AG04449 (cell line): ENCODE results near the gene AOPEP.

Experiments used
- CTCF ChIA-PET: fragments of 350-600 bp; formaldehyde crosslinking; extraction: SDS; loops from one replicate; lab custom pipeline; 2021; ENCODE audit warnings: antibody characterized with exemption; lab: Yijun Ruan, JAX
- POLR2A ChIA-PET: fragments of 400-600, 350-600 bp; formaldehyde crosslinking; extraction: SDS; loops from one replicate; lab custom pipeline; 2020; ENCODE audit warnings: antibody characterized with exemption, inconsistent platforms; lab: Yijun Ruan, JAX
- DNase-seq: peaks from one replicate; pipeline ENCODE4 v3.0.0-alpha.2; 2010; ENCODE audit warnings: low read depth, low spot score
- H3K4me3 ChIP-seq: 2 replicates; pipeline ENCODE4 v1.5.1; 2011; ENCODE audit warnings: low read depth, mild to moderate bottlenecking, control low read depth, low read length
- CTCF ChIP-seq: IDR thresholded peaks from one replicate; pipeline ENCODE4 v1.5.1; 2011; ENCODE audit warnings: mild to moderate bottlenecking, moderate library complexity, low read length, control low read depth, inconsistent platforms; ENCODE audit not compliant: insufficient read depth; ENCODE audit errors: missing control alignments

The AOPEP gene

DNA sequence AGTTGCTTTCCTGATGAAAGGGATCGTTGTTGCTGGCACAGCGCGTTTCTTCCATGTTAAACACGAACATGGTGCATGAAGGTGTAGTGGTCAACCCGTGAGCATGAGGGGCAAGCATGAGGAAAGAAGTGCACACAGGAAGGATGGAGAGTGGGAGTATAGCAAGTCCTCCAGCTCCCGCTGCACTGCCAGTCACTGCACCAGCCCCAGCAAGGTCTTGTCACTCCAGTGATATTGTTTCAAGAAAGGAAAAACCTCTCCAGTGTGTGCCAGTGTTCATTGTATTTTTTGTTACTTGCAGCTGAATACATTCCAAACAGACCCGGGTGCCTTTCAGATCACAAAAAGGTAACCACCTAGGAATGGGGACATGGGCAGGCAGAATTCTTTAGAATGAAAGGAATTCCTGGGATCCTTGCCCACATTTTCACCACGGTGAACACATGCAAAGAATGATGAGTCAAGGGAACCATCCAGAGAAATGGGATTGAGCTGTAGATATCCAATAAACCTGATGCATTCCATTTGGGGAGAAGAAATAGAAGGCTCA, 186.3 kb downstream of the AOPEP start:
- no peak for DNase-seq
- ChIA-PET POLR2A (interaction anchor here (0.6 to 1.5 kb wide), 6 partner anchors 9 to 100 kb away, joined by 3 to 18 read pairs (median 4); no protein-coding TSS in a partner anchor), CTCF (interaction anchor here (1.7 to 3.7 kb wide), 2 partner anchors 214 to 232 kb away, joined by 7 to 22 read pairs; no protein-coding TSS in a partner anchor)
- TF ChIP-seq CTCF = no peak
- no peak overlapping the region for H3K4me3 ChIP-seq

DNA sequence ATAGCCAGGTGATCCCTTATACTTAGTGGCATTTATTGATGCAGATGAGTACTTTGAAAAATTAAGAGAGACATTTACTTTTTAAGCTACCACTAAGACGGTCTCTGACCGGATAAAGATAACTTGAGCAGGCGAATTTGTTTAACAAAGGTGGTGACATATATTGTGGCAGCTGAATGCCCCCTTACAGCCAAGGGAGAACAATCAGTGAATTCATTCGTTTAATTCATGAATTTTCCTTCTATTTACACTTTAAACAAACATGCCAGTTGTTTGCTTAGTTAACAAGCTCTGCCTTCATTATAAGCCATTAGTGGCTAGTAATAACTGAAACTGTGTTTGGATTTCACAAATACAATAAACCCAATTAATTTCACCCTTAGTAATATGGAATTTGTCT, 187.1 kb downstream of the AOPEP start:
- POLR2A ChIA-PET = interaction anchor here (0.8 to 1.5 kb wide), 7 partner anchors 8 to 101 kb away, joined by 3 to 18 read pairs (median 5); no protein-coding TSS in a partner anchor
- no peak for DNase-seq
- CTCF ChIA-PET = interaction anchor here (0.9 to 3.7 kb wide), 6 partner anchors 9 to 233 kb away, joined by 3 to 22 read pairs (median 3); no protein-coding TSS in a partner anchor
- H3K4me3 ChIP-seq = no peak overlapping the region
- TF ChIP-seq CTCF = no peak

DNA sequence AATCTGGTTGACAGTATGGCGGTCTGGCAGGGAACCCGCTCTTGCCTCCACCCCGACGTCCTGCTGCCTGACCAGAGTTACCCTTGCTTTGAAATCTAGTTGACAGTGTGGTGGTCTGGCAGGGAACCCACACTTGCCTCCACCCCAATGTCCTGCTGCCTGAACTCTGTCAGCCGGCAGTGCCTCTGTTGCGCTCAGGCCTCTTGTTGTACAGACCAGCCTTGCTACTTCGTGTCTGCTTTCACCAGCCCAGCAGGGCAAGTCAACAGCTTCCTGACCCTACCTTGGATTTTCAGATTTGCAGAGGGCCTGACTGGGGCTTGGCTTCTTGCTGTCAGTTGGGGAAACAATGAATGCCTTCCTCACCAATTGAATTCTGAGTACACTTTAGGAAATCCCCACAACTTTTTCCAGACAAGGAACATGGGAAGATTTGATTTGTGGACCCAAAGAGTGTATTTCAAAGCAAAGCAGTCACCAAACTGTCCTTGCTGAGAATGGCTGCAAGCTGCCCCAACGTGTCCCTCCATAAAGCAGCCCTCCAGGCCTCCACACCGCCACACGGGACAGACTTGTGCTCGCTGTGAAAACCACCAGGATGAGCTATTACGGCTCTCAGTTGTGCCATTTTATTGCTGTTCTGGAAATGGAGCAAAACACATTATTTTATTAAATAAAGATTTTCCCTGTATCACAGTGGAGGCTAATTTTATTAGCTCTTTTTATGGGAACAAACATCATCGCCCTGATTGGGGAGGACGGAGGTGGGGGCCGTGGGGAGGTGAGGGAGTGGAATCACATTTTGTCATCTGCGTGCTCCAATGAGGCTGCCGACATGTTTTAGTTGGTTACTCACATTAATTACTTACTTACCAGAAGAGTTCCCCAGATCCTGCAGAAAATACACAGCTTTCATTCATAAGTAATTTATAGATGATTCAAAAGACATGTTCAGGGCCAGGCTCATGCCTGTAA, 189.3 kb downstream of the AOPEP start:
- ChIA-PET POLR2A (interaction anchor here (0.5 kb wide), 1 partner anchor 121 kb away, joined by 3 read pairs; no protein-coding TSS in a partner anchor), CTCF (interaction anchor here (1.2 to 3.0 kb wide), 3 partner anchors 133 to 234 kb away, joined by 3 to 14 read pairs (median 3); no protein-coding TSS in a partner anchor)
- DNase-seq = no peak

GRCh38 chr9:94916956-94917355, 190.5 kb downstream of the AOPEP start:
- DNase-seq = no peak
- CTCF ChIA-PET = interaction anchor here (2.0 to 3.0 kb wide), 2 partner anchors 134 to 235 kb away, joined by 11 to 14 read pairs; no protein-coding TSS in a partner anchor
- no peak overlapping the region for H3K4me3 ChIP-seq
- no peak for TF ChIP-seq CTCF
- POLR2A ChIA-PET = no interaction called here

More for the DNA sequence above, 189.3 kb downstream of the AOPEP start:
- no peak for TF ChIP-seq CTCF
- no peak overlapping the region for H3K4me3 ChIP-seq

DNA sequence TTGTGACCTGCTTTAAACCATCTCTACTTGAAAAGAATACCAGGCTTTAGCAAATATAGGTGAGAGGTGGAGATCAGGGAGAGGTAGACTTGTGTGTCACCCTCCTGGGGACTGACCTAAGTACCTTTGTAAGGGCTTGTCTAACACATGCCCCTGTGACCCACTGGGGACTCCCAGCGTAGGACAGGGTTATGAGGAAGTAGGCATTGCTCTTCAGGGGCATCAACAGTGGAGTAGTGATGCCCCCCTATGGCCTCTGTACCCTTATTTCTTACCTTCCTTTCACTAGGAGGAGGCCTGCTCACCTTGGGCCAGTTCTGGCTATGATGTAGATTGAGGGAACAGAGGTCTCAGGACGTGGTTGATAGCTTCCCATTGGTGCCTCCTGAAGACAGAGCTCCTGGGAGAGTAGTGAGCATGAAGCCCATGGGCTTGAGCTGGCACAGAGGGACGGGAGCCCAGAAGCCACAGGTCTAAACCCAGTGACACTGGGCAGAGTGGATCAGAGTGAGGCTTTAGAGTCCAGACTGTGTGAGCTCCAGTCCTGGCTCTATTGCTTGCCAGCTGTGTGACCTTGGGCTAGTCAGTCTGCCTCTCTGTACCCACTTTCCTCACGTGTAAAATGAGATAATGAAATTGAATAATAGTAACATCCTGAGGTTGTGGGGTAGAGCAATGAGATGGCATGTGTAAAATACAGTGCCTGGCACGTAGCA, 191.7 kb downstream of the AOPEP start:
- no peak overlapping the region for H3K4me3 ChIP-seq
- DNase-seq = no peak
- POLR2A ChIA-PET = no interaction called here
- TF ChIP-seq CTCF = no peak
- CTCF ChIA-PET = interaction anchor here (1.0 to 3.0 kb wide), 4 partner anchors 12 to 237 kb away, joined by 3 to 14 read pairs (median 7); no protein-coding TSS in a partner anchor
